Measurements from ENCODE around the gene CUL1. TPM values are rescaled to one million over a fixed set of nuclear protein-coding genes. Genes with fewer than 3 reads are reported as not detected.

CUL1 gene
- total and polyA plus RNA-seq, 2 donors (not counting 3 experiments of a cell fraction or from before 2014, with no cell fraction given), result 25.7 to 50.2 TPM

- TF ChIP-seq JUN (IDR thresholded peaks at IDR 0.05; ENCODE audit: borderline replicate concordance, insufficient read depth, insufficient read length, low read depth) (no peak), GATA2 (IDR thresholded peaks at IDR 0.05; ENCODE audit: insufficient read depth, insufficient read length, low read depth, low read length) (no peak), MYC (IDR thresholded peaks at IDR 0.05; ENCODE audit: low read depth, low read length) (no peak), POLR2A (IDR thresholded peaks at IDR 0.05; ENCODE audit: low read depth, low read length) (no peak), FOS (IDR thresholded peaks at IDR 0.05; ENCODE audit: borderline replicate concordance, insufficient read depth, low read length) (no peak), POLR2AphosphoS5 (IDR thresholded peaks at IDR 0.05; ENCODE audit: insufficient read depth, low read depth, low read length) (no peak), EZH2 (IDR thresholded peaks at IDR 0.05; ENCODE audit: borderline replicate concordance, low read depth, low read length, severe bottlenecking) (no peak), CTCF (IDR thresholded peaks at IDR 0.05; ENCODE audit: extremely low read depth in 1 of 2, insufficient read depth in 1 of 2, low read depth in 1 of 2, low read length in 2 of 2) (no peak), MAX (IDR thresholded peaks at IDR 0.05; ENCODE audit: insufficient read depth, insufficient read length) (no peak)
- intact Hi-C loops (cut with micrococcal nuclease) (no loop called here), dilution Hi-C loops (cut with MboI; ENCODE audit: extremely low pct_ligation_motif_present, low sequenced_read_pairs) (no loop called here)
- DNase-seq (ENCODE audit: low read depth, low spot score), result no peak
- no peak for FAIRE-seq
- Histone ChIP-seq H3K4me2 (ENCODE audit: insufficient read depth, low read length) (no peak overlapping the region), H4K20me1 (replicated peaks; ENCODE audit: control insufficient read depth, extremely low read depth, insufficient read depth, low read length) (no peaks in the 10 kb centered on the region), H2AFZ (ENCODE audit: low read depth, low read length) (no peak overlapping the region), H3K9ac (replicated peaks; ENCODE audit: extremely low read depth, insufficient read depth, low read length) (no peak overlapping the region), H3K36me3 (ENCODE audit: control insufficient read depth in 2 of 2, extremely low read depth in 1 of 2, insufficient read depth in 2 of 2, low read length in 2 of 2) (peaks cover 8 to 16% of the 10 kb centered on the region in 2 experiments), H3K9me3 (replicated peaks; ENCODE audit: control insufficient read depth, insufficient read depth, low read length) (no peaks in the 10 kb centered on the region), H3K27me3 (ENCODE audit: control insufficient read depth in 2 of 2, insufficient read depth in 2 of 2, low read length in 2 of 2) (no peaks in the 10 kb centered on the region), H3K4me1 (ENCODE audit: control insufficient read depth, extremely low read depth, insufficient read depth, low read length) (no peaks in the 10 kb centered on the region), H3K27ac (ENCODE audit: insufficient read depth, low read depth, low read length) (no peak overlapping the region), H3K79me2 (ENCODE audit: control insufficient read depth, insufficient read depth, low read length) (peaks cover 71% of the 10 kb centered on the region), H3K9me1 (replicated peaks; ENCODE audit: control insufficient read depth, extremely low read depth, insufficient read depth, low read length) (no peaks in the 10 kb centered on the region), H3K4me3 (replicated peaks in 1 of 3; ENCODE audit: insufficient read depth in 1 of 3, low read depth in 1 of 3, low read length in 3 of 3) (no peak overlapping the region)
- ChIA-PET POLR2A (no interaction called here), CTCF (interaction anchor here (1.1 kb wide), 1 partner anchor 37 kb away, joined by 3 read pairs; the partner anchor contains the start of gene CUL1)
- no TSS peak for BruUV-seq (replicated peaks)
Measured at GRCh38 chr7:148735141-148735540, 36.4 kb downstream of the CUL1 start.
